ENCODE results near the gene CEP57. TPM values are rescaled to one million over a fixed set of nuclear protein-coding genes. Genes with fewer than 3 reads are reported as not detected.

Gene CEP57
- total and polyA plus RNA-seq, 2 of the 13 experiments (the other 11 are each of a cell fraction or from before 2014, with no cell fraction given) = 34.3 to 59.4 TPM

DNA sequence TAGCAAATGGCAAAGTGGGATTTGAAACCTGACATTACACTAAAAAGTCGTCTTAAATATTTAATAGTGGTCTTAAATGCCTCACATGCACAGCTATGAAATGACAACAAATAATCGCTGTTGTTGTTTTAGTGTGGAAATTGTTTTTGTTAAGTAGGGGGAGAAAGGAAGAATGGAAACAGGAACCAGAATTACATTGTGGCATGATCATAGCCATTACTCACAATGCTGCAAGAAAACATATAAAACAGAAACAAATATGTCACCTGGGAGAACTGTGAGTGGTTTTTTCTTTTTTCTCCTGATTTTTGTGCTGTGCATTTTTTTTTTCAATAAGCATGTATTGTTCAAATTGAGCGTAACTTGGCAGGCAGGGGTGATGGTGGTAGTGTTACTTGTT, 23.6 kb upstream of the CEP57 start:
- no peak overlapping the region for H3K4me2 ChIP-seq (ENCODE audit: low read depth, low read length)
- no TSS peak for BruUV-seq (replicated peaks)
- no peak overlapping the region for H2AFZ ChIP-seq (ENCODE audit: low read length)
- H3K9ac ChIP-seq (ENCODE audit: insufficient read depth, low read depth, low read length) = no peak overlapping the region
- intact Hi-C loops (cut with micrococcal nuclease; ENCODE audit: unreplicated experiment) (loop anchor here (10.0 kb wide), 1 partner anchor 1142 kb away; no protein-coding TSS in a partner anchor), in situ Hi-C loops (cut with HindIII; ENCODE audit: extremely low pct_ligation_motif_present, low pct_unique_long_range_greater_than_20kb) (loop anchor here (5.0 to 25.0 kb wide), 2 partner anchors 614 to 1129 kb away; no protein-coding TSS in a partner anchor)
- WGBS (ENCODE audit: low lambda C conversion rate) = 79% methylated on average over 3 of the region's 3 CpGs
- TF ChIP-seq BRD4 (CRISPR knock-in tag; IDR thresholded peaks at IDR 0.05) (no peak), ZNF788 (CRISPR knock-in tag; IDR thresholded peaks at IDR 0.05; ENCODE audit: borderline replicate concordance) (no peak), MEF2D (CRISPR knock-in tag; IDR thresholded peaks at IDR 0.05) (no peak), MAX (IDR thresholded peaks at IDR 0.05) (no peak), TEAD3 (CRISPR knock-in tag; optimal IDR thresholded peaks at IDR 0.05; ENCODE audit: borderline replicate concordance) (no peak), SOX13 (IDR thresholded peaks at IDR 0.05) (no peak), SOX13 (CRISPR knock-in tag; conservative IDR thresholded peaks at IDR 0.05 in 1 of 2, IDR thresholded peaks at IDR 0.05 in 1 of 2) (no peak), ZKSCAN1 (IDR thresholded peaks at IDR 0.05; ENCODE audit: low read length) (no peak), ZNF263 (CRISPR knock-in tag; IDR thresholded peaks at IDR 0.05) (no peak), CREM (IDR thresholded peaks at IDR 0.05) (no peak), CREM (CRISPR knock-in tag; IDR thresholded peaks at IDR 0.05) (no peak), HMG20B (CRISPR knock-in tag; conservative IDR thresholded peaks at IDR 0.05) (no peak), SNRNP70 (IDR thresholded peaks at IDR 0.05; ENCODE audit: low read depth, low read length) (no peak), ATRX (CRISPR knock-in tag; IDR thresholded peaks at IDR 0.05; ENCODE audit: borderline replicate concordance) (no peak), ZNF367 (CRISPR knock-in tag; IDR thresholded peaks at IDR 0.05; ENCODE audit: borderline replicate concordance) (no peak)
- no peaks in the 10 kb centered on the region for H4K20me1 ChIP-seq (ENCODE audit: insufficient read depth, low read length)
- POLR2A ChIA-PET = no interaction called here
- DNase-seq (ENCODE audit: low spot score) = no peak
- H3K27ac ChIP-seq (ENCODE audit: extremely low read length, insufficient read depth, low read length) = no peak overlapping the region
- H3K36me3 ChIP-seq (replicated peaks in 1 of 2; ENCODE audit: control insufficient read depth in 1 of 2, insufficient read depth in 2 of 2, low read length in 2 of 2) = peaks cover 0 to 10% of the 10 kb centered on the region in 2 experiments; a peak in 2 of 5 replicates
- no peaks in the 10 kb centered on the region for H3K79me2 ChIP-seq (ENCODE audit: insufficient read depth, low read length)
- no peak for FAIRE-seq
- CTCF ChIA-PET (ENCODE audit: low intra/inter-chr PET ratio, low total read pairs) = no interaction called here
- H3K9me3 ChIP-seq (ENCODE audit: low read length) = no peaks in the 10 kb centered on the region
- H3K27me3 ChIP-seq (ENCODE audit: control insufficient read depth in 1 of 2, insufficient read depth in 2 of 2, low read length in 2 of 2) = no peaks in the 10 kb centered on the region; a peak in 1 of 5 replicates
- H3K4me3 ChIP-seq (replicated peaks in 1 of 3; ENCODE audit: insufficient read depth in 1 of 3, low read depth in 2 of 3, low read length in 3 of 3) = no peak overlapping the region
- H3K4me1 ChIP-seq (ENCODE audit: insufficient read depth, low read length) = no peaks in the 10 kb centered on the region
- no peak for ATAC-seq
